ENCODE data around the gene IL23A.

Gene IL23A

DNA sequence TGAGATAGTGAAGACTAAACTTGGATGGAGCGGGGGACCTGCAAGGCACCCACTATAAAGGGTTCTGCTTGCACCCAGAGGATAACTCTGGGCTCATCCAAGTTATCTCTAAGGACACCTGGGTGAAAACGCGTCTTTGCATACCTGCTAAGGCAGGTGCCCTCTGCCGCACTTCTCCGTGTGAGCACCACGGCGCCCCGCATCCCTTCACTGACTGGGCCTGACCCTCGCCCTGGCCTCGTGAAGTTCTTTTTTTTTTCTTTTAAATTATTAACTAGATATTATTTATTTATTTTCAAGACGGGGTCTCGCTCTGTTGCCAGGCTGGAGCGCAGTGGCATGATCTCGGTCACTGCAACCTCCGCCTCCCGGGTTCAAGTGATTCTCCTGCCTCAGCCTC lies 43.9 kb downstream of the IL23A start:
- Histone ChIP-seq H3K27ac (no peak overlapping the region), H3K27me3 (ENCODE audit: insufficient read depth, low read depth) (no peaks in the 10 kb centered on the region), H3K4me3 (IDR thresholded peaks at IDR 0.05; ENCODE audit: insufficient read depth, low read depth, low read length) (no peak overlapping the region), H3K79me2 (ENCODE audit: insufficient read depth, low read depth) (no peaks in the 10 kb centered on the region), H3K4me1 (ENCODE audit: low read depth, poor library complexity, severe bottlenecking) (no peaks in the 10 kb centered on the region), H3K4me2 (no peak overlapping the region), H4K20me1 (ENCODE audit: insufficient read depth) (no peaks in the 10 kb centered on the region), H3K9ac (no peak overlapping the region), H3K36me3 (ENCODE audit: insufficient read depth) (no peaks in the 10 kb centered on the region), H2AFZ (ENCODE audit: low read depth) (no peak overlapping the region)
- TF ChIP-seq, protein P1, sequence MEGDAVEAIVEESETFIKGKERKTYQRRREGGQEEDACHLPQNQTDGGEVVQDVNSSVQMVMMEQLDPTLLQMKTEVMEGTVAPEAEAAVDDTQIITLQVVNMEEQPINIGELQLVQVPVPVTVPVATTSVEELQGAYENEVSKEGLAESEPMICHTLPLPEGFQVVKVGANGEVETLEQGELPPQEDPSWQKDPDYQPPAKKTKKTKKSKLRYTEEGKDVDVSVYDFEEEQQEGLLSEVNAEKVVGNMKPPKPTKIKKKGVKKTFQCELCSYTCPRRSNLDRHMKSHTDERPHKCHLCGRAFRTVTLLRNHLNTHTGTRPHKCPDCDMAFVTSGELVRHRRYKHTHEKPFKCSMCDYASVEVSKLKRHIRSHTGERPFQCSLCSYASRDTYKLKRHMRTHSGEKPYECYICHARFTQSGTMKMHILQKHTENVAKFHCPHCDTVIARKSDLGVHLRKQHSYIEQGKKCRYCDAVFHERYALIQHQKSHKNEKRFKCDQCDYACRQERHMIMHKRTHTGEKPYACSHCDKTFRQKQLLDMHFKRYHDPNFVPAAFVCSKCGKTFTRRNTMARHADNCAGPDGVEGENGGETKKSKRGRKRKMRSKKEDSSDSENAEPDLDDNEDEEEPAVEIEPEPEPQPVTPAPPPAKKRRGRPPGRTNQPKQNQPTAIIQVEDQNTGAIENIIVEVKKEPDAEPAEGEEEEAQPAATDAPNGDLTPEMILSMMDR (conservative IDR thresholded peaks at IDR 0.05; ENCODE audit: low read depth, low read length) = no peak

DNA sequence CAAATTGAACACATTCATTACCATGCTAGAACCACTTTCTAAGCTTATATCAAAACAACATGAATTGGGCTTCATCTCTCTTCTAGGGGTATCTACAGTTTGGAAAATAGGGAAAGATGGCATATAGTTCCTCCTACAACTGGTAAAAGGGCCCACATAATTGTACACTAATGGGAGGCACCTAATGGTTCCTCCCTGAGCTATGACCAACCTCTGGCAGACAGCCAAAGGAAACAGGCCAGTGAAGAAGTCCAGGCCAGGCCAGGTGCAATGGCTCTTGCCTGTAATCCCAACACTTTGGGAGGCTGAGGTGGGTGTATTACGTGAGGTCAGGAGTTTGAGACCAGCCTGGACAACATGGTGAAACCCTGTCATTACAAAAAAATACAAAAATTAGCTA lies 47.2 kb downstream of the IL23A start:
- H4K20me1 ChIP-seq (ENCODE audit: insufficient read depth) = no peaks in the 10 kb centered on the region
- H3K36me3 ChIP-seq (ENCODE audit: insufficient read depth) = no peaks in the 10 kb centered on the region
- no peak overlapping the region for H3K9ac ChIP-seq
- TF ChIP-seq, protein P1 (conservative IDR thresholded peaks at IDR 0.05; ENCODE audit: low read depth, low read length) = no peak
- H2AFZ ChIP-seq (ENCODE audit: low read depth) = no peak overlapping the region
- no peak overlapping the region for H3K4me3 ChIP-seq (IDR thresholded peaks at IDR 0.05; ENCODE audit: insufficient read depth, low read depth, low read length)
- H3K27ac ChIP-seq = no peak overlapping the region
- H3K79me2 ChIP-seq (ENCODE audit: insufficient read depth, low read depth) = no peaks in the 10 kb centered on the region
- H3K27me3 ChIP-seq (ENCODE audit: insufficient read depth, low read depth) = no peaks in the 10 kb centered on the region
- H3K4me2 ChIP-seq = no peak overlapping the region
- H3K4me1 ChIP-seq (ENCODE audit: low read depth, poor library complexity, severe bottlenecking) = no peaks in the 10 kb centered on the region

DNA sequence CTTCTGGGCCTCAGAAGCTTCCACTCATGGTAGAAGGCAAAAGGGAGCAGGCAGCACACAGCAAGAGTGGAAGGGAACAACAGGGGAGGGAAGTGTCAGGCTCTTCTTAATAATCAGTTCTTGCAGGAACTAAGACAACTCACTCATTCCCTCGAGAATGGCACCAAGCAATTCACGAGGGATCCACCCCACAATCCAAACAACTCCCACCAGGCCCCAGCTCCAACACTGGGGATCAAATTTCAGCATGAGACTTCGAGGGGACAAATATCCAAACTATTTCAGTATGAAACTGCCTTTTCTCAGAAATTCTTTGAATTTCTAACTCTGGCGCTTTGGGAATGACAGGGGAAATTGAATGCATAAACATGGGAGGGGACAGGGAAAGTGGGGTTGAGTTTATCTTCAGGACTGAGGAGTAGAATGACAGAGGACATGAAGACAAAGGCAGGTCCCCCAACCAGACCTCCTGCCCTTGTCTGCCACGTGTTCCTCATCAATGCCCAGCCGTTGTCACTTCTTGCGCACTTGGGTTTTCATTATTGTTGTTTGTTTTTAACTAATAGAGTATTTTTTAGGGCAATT lies 48.6 kb downstream of the IL23A start:
- Histone ChIP-seq H3K79me2 (ENCODE audit: insufficient read depth, low read depth) (no peaks in the 10 kb centered on the region), H4K20me1 (ENCODE audit: insufficient read depth) (no peaks in the 10 kb centered on the region), H2AFZ (ENCODE audit: low read depth) (no peak overlapping the region), H3K4me1 (ENCODE audit: low read depth, poor library complexity, severe bottlenecking) (no peaks in the 10 kb centered on the region), H3K27ac (no peak overlapping the region), H3K36me3 (ENCODE audit: insufficient read depth) (no peaks in the 10 kb centered on the region), H3K27me3 (ENCODE audit: insufficient read depth, low read depth) (no peaks in the 10 kb centered on the region), H3K4me3 (IDR thresholded peaks at IDR 0.05; ENCODE audit: insufficient read depth, low read depth, low read length) (no peak overlapping the region), H3K9ac (no peak overlapping the region), H3K4me2 (no peak overlapping the region)
- TF ChIP-seq, protein P1 (conservative IDR thresholded peaks at IDR 0.05; ENCODE audit: low read depth, low read length) = no peak

DNA sequence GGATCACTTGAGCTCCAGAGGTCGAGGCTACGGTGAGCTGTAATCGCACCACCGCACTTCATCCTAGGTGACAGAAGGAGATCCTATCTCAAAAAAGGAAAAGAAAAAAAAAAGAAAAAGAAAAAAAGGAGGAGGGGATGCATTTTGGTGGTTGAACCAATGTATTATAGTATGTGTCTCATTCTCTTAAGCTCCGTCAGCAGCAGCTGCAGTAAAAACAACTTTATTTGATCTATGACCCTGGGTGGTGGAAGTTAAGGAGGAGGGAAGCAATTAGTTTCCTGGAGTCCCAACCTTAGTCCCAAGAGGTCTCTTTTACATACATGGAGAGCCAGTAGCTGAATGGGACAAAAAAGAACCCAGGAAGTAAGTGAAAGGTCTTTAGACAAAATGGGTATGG lies 50.7 kb downstream of the IL23A start:
- Histone ChIP-seq H4K20me1 (ENCODE audit: insufficient read depth) (no peaks in the 10 kb centered on the region), H3K4me1 (ENCODE audit: low read depth, poor library complexity, severe bottlenecking) (no peaks in the 10 kb centered on the region), H3K79me2 (ENCODE audit: insufficient read depth, low read depth) (no peaks in the 10 kb centered on the region), H3K4me2 (no peak overlapping the region), H2AFZ (ENCODE audit: low read depth) (no peak overlapping the region), H3K4me3 (IDR thresholded peaks at IDR 0.05; ENCODE audit: insufficient read depth, low read depth, low read length) (no peak overlapping the region), H3K27me3 (ENCODE audit: insufficient read depth, low read depth) (no peaks in the 10 kb centered on the region), H3K9ac (no peak overlapping the region), H3K27ac (no peak overlapping the region), H3K36me3 (ENCODE audit: insufficient read depth) (no peaks in the 10 kb centered on the region)
- TF ChIP-seq, protein P1 (conservative IDR thresholded peaks at IDR 0.05; ENCODE audit: low read depth, low read length) = no peak
